Common myeloid progenitor, CD34-positive (primary cell): Measurements from ENCODE around the gene NSUN7.

Experiments used
- CTCF ChIA-PET: fragments of 350-600 bp; sonication (Branson Sonifier 250); formaldehyde crosslinking; loops from one replicate; lab custom pipeline; 2021; ENCODE audit warnings: antibody characterized with exemption; lab: Charles Lee
- POLR2A ChIA-PET: fragments of 350-600 bp; sonication (Branson Sonifier 250); formaldehyde crosslinking; loops from one replicate; lab custom pipeline; 2021; ENCODE audit warnings: antibody characterized with exemption; lab: Charles Lee
- DNase-seq, 3 donors: peaks; one replicate each; pipeline versions ENCODE4 v3.0.0 to v3.0.0-alpha.2; 2013
- H3K27ac ChIP-seq, 2 experiments: 1 replicate in 1 of 2; 2 replicates in 1 of 2; pipeline ENCODE4 v1.7.0; 2013; ENCODE audit warnings: inconsistent platforms in 2 of 2, low read length in 2 of 2, mild to moderate bottlenecking in 2 of 2, low read depth in 1 of 2, moderate library complexity in 1 of 2; ENCODE audit not compliant: severe bottlenecking in 2 of 2, insufficient read depth in 1 of 2, poor library complexity in 1 of 2
- H3K27me3 ChIP-seq, 5 experiments: replicated peaks in 2 of 5; 1 replicate in 3 of 5; 2 replicates in 2 of 5; pipeline versions ENCODE4 v1.6.1 to v1.7.0; 2013; ENCODE audit warnings: low read length in 4 of 5, mild to moderate bottlenecking in 2 of 5, moderate library complexity in 2 of 5, inconsistent platforms in 1 of 5; ENCODE audit not compliant: insufficient read depth in 5 of 5, control insufficient read depth in 4 of 5
- H3K36me3 ChIP-seq, 4 experiments: 1 replicate in 2 of 4; 2 replicates in 2 of 4; pipeline versions ENCODE4 v1.6.1 to v1.7.0; 2013; ENCODE audit warnings: low read length in 3 of 4, control low read depth in 1 of 4, mild to moderate bottlenecking in 1 of 4; ENCODE audit not compliant: control insufficient read depth in 4 of 4, insufficient read depth in 4 of 4
- H3K4me1 ChIP-seq, 4 experiments: 1 replicate in 3 of 4; 2 replicates in 1 of 4; pipeline versions ENCODE4 v1.6.1 to v1.7.1; 2013; ENCODE audit warnings: low read length in 3 of 4, mild to moderate bottlenecking in 3 of 4, control low read depth in 1 of 4, inconsistent platforms in 1 of 4, moderate library complexity in 1 of 4; ENCODE audit not compliant: control insufficient read depth in 4 of 4, insufficient read depth in 4 of 4; ENCODE audit errors: control extremely low read depth in 1 of 4
- H3K4me3 ChIP-seq, 7 experiments: 1 replicate in 4 of 7; 2 replicates in 3 of 7; pipeline versions ENCODE4 v1.5.1 to v1.7.0; 2013; ENCODE audit warnings: mild to moderate bottlenecking in 7 of 7, low read length in 6 of 7, moderate library complexity in 6 of 7, inconsistent platforms in 2 of 7, low read depth in 2 of 7, control low read depth in 1 of 7; ENCODE audit not compliant: insufficient read depth in 4 of 7, control insufficient read depth in 1 of 7; ENCODE audit errors: extremely low read depth in 1 of 7
- H3K9me3 ChIP-seq, 5 experiments: 1 replicate in 4 of 5; 2 replicates in 1 of 5; pipeline versions ENCODE4 v1.6.1 to v1.7.1; 2013; ENCODE audit warnings: low read length in 4 of 5, mild to moderate bottlenecking in 2 of 5, inconsistent platforms in 1 of 5, low read depth in 1 of 5, moderate library complexity in 1 of 5; ENCODE audit not compliant: control insufficient read depth in 4 of 5, insufficient read depth in 2 of 5; ENCODE audit errors: control extremely low read depth in 1 of 5
- WGBS: methylation state at CpG from one replicate; pipeline ENCODE4 v1.1.5; 2013; ENCODE audit not compliant: insufficient coverage; 5-methylcytosine and 5-hydroxymethylcytosine counted together

NSUN7 gene

GRCh38 chr4:40842318-40842717 lies 92.6 kb downstream of the NSUN7 start:
- Histone ChIP-seq H3K4me3 (no peak overlapping the region), H3K36me3 (no peaks in the 10 kb centered on the region), H3K27me3 (no peaks in the 10 kb centered on the region), H3K27ac (no peak overlapping the region), H3K9me3 (no peaks in the 10 kb centered on the region), H3K4me1 (peaks cover 0 to 2% (median 0%) of the 10 kb centered on the region in 4 experiments)
- CTCF ChIA-PET, result interaction anchor here (1.0 to 6.3 kb wide), 8 partner anchors 8 to 106 kb away, joined by 3 to 57 read pairs (median 4); no protein-coding TSS in a partner anchor
- POLR2A ChIA-PET, result no interaction called here
- no peak for DNase-seq
- 93% methylated on average over 13 of the region's 13 CpGs for WGBS

GRCh38 chr4:40842725-40843423 lies 93.1 kb downstream of the NSUN7 start:
- WGBS, result 96% methylated on average over 11 of the region's 14 CpGs
- H3K27ac ChIP-seq, result no peak overlapping the region
- H3K36me3 ChIP-seq, result no peaks in the 10 kb centered on the region
- H3K4me3 ChIP-seq, result no peak overlapping the region
- ChIA-PET POLR2A (no interaction called here), CTCF (interaction anchor here (0.6 to 6.3 kb wide), 13 partner anchors 8 to 1318 kb away, joined by 3 to 57 read pairs (median 3); no protein-coding TSS in a partner anchor)
- H3K27me3 ChIP-seq, result no peaks in the 10 kb centered on the region
- H3K4me1 ChIP-seq, result peaks cover 0 to 2% (median 0%) of the 10 kb centered on the region in 4 experiments
- no peak for DNase-seq
- H3K9me3 ChIP-seq, result no peaks in the 10 kb centered on the region

DNA sequence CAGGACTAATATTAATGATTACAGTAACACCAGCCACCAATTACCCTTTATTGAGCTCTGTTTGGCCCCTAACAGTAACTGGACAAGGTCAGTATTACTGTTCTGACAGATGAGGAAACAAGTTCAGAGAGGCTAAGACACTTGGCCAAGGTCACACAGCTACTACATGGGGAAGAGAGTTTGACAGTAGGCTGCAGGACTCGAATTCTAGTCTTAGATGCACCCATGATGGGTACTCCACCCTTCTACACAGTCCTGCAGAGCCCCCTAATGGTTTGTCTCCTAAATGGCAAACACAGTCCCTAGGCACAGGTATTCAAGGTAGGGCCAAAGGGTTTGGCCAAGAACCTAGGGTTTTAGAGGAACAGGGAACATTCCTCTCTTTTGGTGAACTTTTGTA lies 93.9 kb downstream of the NSUN7 start:
- peak in 2 of 3 donors; percentile 30 to 35 for DNase-seq
- Histone ChIP-seq H3K36me3 (no peaks in the 10 kb centered on the region), H3K27ac (no peak overlapping the region), H3K4me3 (no peak overlapping the region), H3K9me3 (no peaks in the 10 kb centered on the region), H3K27me3 (no peaks in the 10 kb centered on the region), H3K4me1 (peaks cover 0 to 2% (median 0%) of the 10 kb centered on the region in 4 experiments)
- CTCF ChIA-PET, result interaction anchor here (0.6 to 6.3 kb wide), 10 partner anchors 10 to 1319 kb away, joined by 3 to 57 read pairs (median 4); no protein-coding TSS in a partner anchor
- 75% methylated on average over 1 of the region's 1 CpG for WGBS
- POLR2A ChIA-PET, result no interaction called here

DNA sequence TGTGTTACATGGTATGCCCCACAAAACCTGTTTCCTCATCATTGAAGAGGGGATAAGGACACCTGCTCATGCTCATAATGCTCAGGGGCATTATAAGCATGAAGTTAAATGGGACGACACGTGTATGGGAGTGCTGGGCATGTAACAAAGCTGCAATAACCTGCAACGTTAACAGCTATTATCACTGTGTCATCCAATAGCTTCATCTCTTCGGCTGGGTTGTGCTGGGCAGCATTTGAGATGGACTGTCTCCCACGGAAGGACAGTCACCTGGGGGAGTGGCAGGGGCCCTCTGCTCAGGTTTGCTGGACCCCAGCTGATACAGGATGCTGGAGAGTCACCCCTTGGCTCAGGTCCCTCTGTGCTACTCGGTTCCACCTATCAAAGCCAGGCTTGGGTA lies 94.5 kb downstream of the NSUN7 start:
- no peaks in the 10 kb centered on the region for H3K36me3 ChIP-seq
- ChIA-PET CTCF (interaction anchor here (1.1 to 6.3 kb wide), 5 partner anchors 12 to 108 kb away, joined by 3 to 57 read pairs (median 4); no protein-coding TSS in a partner anchor), POLR2A (no interaction called here)
- 98% methylated on average over 5 of the region's 6 CpGs for WGBS
- no peak overlapping the region for H3K4me3 ChIP-seq
- no peak for DNase-seq
- H3K4me1 ChIP-seq, result peaks cover 0 to 2% (median 0%) of the 10 kb centered on the region in 4 experiments
- no peaks in the 10 kb centered on the region for H3K27me3 ChIP-seq
- H3K27ac ChIP-seq, result no peak overlapping the region
- no peaks in the 10 kb centered on the region for H3K9me3 ChIP-seq

- no peaks in the 10 kb centered on the region for H3K27me3 ChIP-seq
- no peaks in the 10 kb centered on the region for H3K9me3 ChIP-seq
- no peak overlapping the region for H3K4me3 ChIP-seq
- H3K27ac ChIP-seq, result no peak overlapping the region
- ChIA-PET CTCF (interaction anchor here (0.6 to 1.5 kb wide), 5 partner anchors 52 to 1129 kb away, joined by 3 to 4 read pairs (median 3); no protein-coding TSS in a partner anchor), POLR2A (no interaction called here)
- peaks cover 0 to 2% (median 0%) of the 10 kb centered on the region in 4 experiments for H3K4me1 ChIP-seq
- H3K36me3 ChIP-seq, result no peaks in the 10 kb centered on the region
- DNase-seq, result no peak
- 94% methylated on average over 7 of the region's 10 CpGs for WGBS
Measured at GRCh38 chr4:40845154-40845835, 95.5 kb downstream of the NSUN7 start.

DNA sequence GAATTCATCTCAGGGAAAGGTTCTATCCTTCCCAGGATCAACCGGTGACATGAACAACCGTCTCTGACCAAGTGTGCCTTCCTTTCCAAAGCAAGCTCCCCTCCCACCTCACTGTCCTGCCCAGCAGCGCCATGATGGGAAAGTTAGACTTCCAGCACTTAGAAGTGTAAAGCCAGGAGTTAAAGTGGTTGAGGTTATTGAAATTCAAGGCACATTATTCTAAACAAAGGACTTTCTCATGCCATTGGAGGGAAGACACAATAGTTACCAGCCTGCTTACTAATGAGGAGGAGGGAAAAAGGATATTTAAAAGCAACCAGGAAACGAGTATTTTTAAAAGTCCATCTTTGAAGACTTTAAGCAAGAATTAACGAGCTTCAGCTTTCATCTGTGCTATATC lies 96.8 kb downstream of the NSUN7 start:
- no peaks in the 10 kb centered on the region for H3K9me3 ChIP-seq
- no peak for DNase-seq
- no peak overlapping the region for H3K27ac ChIP-seq
- WGBS, result 87% methylated on average over 3 of the region's 5 CpGs
- no peaks in the 10 kb centered on the region for H3K36me3 ChIP-seq
- H3K4me1 ChIP-seq, result no peaks in the 10 kb centered on the region
- H3K27me3 ChIP-seq, result no peaks in the 10 kb centered on the region
- ChIA-PET POLR2A (no interaction called here), CTCF (interaction anchor here (0.8 to 1.2 kb wide), 3 partner anchors 62 to 80 kb away, joined by 3 to 4 read pairs (median 3); no protein-coding TSS in a partner anchor)
- no peak overlapping the region for H3K4me3 ChIP-seq
